ENCODE measurements around the gene CWC27.

Gene CWC27

GRCh38 chr5:64836786-64837185 lies 68.1 kb downstream of the CWC27 start:
- H3K4me3 ChIP-seq (ENCODE audit: low read depth, low read length): no peak overlapping the region
- H3K27ac ChIP-seq (ENCODE audit: low read depth, low read length): no peak overlapping the region
- peaks cover 29% of the 10 kb centered on the region for H3K4me1 ChIP-seq (ENCODE audit: control insufficient read depth, insufficient read depth, low read length)
- no peaks in the 10 kb centered on the region for H3K36me3 ChIP-seq (ENCODE audit: control insufficient read depth, insufficient read depth, low read length)
- no peaks in the 10 kb centered on the region for H3K27me3 ChIP-seq (ENCODE audit: control insufficient read depth, insufficient read depth, low read length)
- H3K9me3 ChIP-seq (ENCODE audit: control insufficient read depth, insufficient read depth, low read length): no peaks in the 10 kb centered on the region
- H3K9ac ChIP-seq (ENCODE audit: low read depth, low read length): no peak overlapping the region

DNA sequence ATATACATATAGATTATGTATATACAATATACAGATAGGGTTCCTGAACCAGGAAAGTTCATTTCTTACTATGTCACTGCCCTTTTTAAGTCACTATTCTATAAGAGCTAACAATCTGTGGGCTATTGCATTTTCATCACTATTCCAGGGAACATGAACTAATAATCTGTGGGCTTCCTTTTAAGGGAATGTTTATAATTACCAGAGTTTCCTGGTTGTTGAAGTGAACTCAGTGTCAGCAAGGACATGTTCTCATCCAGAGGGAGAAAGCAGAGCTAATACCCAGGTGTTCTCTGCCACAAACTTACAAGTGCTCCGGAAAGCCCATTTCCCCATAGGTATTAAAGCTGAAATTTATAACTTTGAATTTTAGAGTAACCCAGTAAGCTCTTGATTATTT lies 69.6 kb downstream of the CWC27 start:
- H3K4me1 ChIP-seq (ENCODE audit: control insufficient read depth, insufficient read depth, low read length): peaks cover 29% of the 10 kb centered on the region
- no peak overlapping the region for H3K4me3 ChIP-seq (ENCODE audit: low read depth, low read length)
- no peaks in the 10 kb centered on the region for H3K27me3 ChIP-seq (ENCODE audit: control insufficient read depth, insufficient read depth, low read length)
- no peaks in the 10 kb centered on the region for H3K36me3 ChIP-seq (ENCODE audit: control insufficient read depth, insufficient read depth, low read length)
- H3K9me3 ChIP-seq (ENCODE audit: control insufficient read depth, insufficient read depth, low read length): no peaks in the 10 kb centered on the region
- H3K9ac ChIP-seq (ENCODE audit: low read depth, low read length): no peak overlapping the region
- no peak overlapping the region for H3K27ac ChIP-seq (ENCODE audit: low read depth, low read length)

- Histone ChIP-seq H3K27me3 (ENCODE audit: control insufficient read depth, insufficient read depth, low read length) (no peaks in the 10 kb centered on the region), H3K4me1 (ENCODE audit: control insufficient read depth, insufficient read depth, low read length) (peaks cover 27% of the 10 kb centered on the region), H3K9ac (ENCODE audit: low read depth, low read length) (no peak overlapping the region), H3K4me3 (ENCODE audit: low read depth, low read length) (no peak overlapping the region), H3K27ac (ENCODE audit: low read depth, low read length) (no peak overlapping the region), H3K9me3 (ENCODE audit: control insufficient read depth, insufficient read depth, low read length) (no peaks in the 10 kb centered on the region), H3K36me3 (ENCODE audit: control insufficient read depth, insufficient read depth, low read length) (no peaks in the 10 kb centered on the region)
These were observed 70.1 kb downstream of the CWC27 start for GRCh38 chr5:64838803-64839202.

DNA sequence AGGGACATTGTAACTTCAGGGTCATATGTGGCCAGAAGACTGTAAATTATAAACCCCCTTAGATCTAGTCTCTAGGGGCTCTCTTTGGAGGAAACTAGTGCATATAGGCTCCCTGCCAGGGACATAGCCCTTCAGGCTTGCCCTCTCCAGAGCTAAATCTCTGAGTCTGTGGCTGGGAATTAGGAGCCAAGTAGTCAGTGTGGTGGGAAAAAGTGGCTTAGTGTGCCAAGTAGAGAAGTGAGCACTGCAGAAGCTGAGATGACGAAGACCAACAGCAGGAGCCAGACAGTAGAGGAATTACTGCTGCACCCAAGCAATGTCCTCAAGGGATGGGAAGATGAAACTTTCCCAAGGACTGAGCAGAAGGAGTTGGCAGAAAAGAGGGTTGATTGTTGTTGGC lies 71.2 kb downstream of the CWC27 start:
- H3K27me3 ChIP-seq (ENCODE audit: control insufficient read depth, insufficient read depth, low read length): no peaks in the 10 kb centered on the region

DNA sequence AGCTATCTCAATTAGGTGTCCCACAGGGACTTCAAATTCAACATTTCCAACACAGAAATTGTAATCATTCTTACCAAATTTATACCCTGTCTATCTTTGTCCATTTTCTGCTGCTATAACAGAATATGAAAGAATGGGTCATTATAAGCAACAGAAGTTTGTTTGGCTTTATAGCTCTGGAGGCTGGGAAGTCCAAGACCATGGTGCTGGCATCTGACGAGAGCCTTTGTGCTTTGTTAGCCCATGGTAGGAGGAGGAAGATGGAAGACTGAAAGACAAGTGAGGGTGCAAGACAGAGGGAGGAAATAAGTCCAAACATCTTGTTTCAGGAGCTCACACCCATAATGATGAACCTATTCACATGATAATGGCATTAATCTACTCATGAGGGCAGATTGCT lies 72.2 kb downstream of the CWC27 start:
- Histone ChIP-seq H3K9ac (ENCODE audit: low read depth, low read length) (no peak overlapping the region), H3K36me3 (ENCODE audit: control insufficient read depth, insufficient read depth, low read length) (no peaks in the 10 kb centered on the region), H3K9me3 (ENCODE audit: control insufficient read depth, insufficient read depth, low read length) (no peaks in the 10 kb centered on the region), H3K4me1 (ENCODE audit: control insufficient read depth, insufficient read depth, low read length) (peaks cover 13% of the 10 kb centered on the region; the same call in 1 of the 2 replicates), H3K4me3 (ENCODE audit: low read depth, low read length) (no peak overlapping the region), H3K27me3 (ENCODE audit: control insufficient read depth, insufficient read depth, low read length) (no peaks in the 10 kb centered on the region), H3K27ac (ENCODE audit: low read depth, low read length) (no peak overlapping the region)

More for the DNA sequence above, 71.2 kb downstream of the CWC27 start:
- H3K36me3 ChIP-seq (ENCODE audit: control insufficient read depth, insufficient read depth, low read length): no peaks in the 10 kb centered on the region
- H3K9me3 ChIP-seq (ENCODE audit: control insufficient read depth, insufficient read depth, low read length): no peaks in the 10 kb centered on the region
- H3K27ac ChIP-seq (ENCODE audit: low read depth, low read length): no peak overlapping the region
- peaks cover 16% of the 10 kb centered on the region; the same call in 1 of the 2 replicates for H3K4me1 ChIP-seq (ENCODE audit: control insufficient read depth, insufficient read depth, low read length)
- no peak overlapping the region for H3K9ac ChIP-seq (ENCODE audit: low read depth, low read length)
- H3K4me3 ChIP-seq (ENCODE audit: low read depth, low read length): no peak overlapping the region

GRCh38 chr5:64853777-64854176 lies 85.0 kb downstream of the CWC27 start:
- H3K4me3 ChIP-seq (ENCODE audit: low read depth, low read length): no peak overlapping the region
- no peak overlapping the region for H3K27ac ChIP-seq (ENCODE audit: low read depth, low read length)
- no peaks in the 10 kb centered on the region for H3K36me3 ChIP-seq (ENCODE audit: control insufficient read depth, insufficient read depth, low read length)
- H3K4me1 ChIP-seq (ENCODE audit: control insufficient read depth, insufficient read depth, low read length): no peaks in the 10 kb centered on the region
- no peak overlapping the region for H3K9ac ChIP-seq (ENCODE audit: low read depth, low read length)
- no peaks in the 10 kb centered on the region for H3K9me3 ChIP-seq (ENCODE audit: control insufficient read depth, insufficient read depth, low read length)
- H3K27me3 ChIP-seq (ENCODE audit: control insufficient read depth, insufficient read depth, low read length): no peaks in the 10 kb centered on the region

DNA sequence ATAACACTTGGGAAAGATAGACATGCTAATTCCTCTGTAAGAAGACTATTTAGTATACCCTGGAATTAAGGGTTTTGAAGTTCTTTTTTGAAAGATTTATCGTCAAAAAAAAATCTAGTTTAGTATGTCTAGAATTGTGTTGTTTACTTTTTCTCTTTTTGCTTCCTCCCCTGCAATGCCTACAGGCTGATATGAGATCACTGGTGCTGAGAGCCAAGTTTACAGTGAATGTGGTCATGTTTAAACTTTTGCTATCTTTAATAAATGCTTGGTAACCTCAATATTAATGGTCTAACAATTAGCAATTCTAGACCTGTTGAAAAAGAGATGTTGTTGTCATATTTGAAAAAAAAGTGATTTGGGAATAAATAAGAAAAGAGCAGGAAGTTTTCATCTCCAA lies 86.1 kb downstream of the CWC27 start:
- Histone ChIP-seq H3K9ac (ENCODE audit: low read depth, low read length) (no peak overlapping the region), H3K27ac (ENCODE audit: low read depth, low read length) (no peak overlapping the region), H3K36me3 (ENCODE audit: control insufficient read depth, insufficient read depth, low read length) (no peaks in the 10 kb centered on the region), H3K4me1 (ENCODE audit: control insufficient read depth, insufficient read depth, low read length) (no peaks in the 10 kb centered on the region), H3K4me3 (ENCODE audit: low read depth, low read length) (no peak overlapping the region), H3K27me3 (ENCODE audit: control insufficient read depth, insufficient read depth, low read length) (no peaks in the 10 kb centered on the region), H3K9me3 (ENCODE audit: control insufficient read depth, insufficient read depth, low read length) (no peaks in the 10 kb centered on the region)

DNA sequence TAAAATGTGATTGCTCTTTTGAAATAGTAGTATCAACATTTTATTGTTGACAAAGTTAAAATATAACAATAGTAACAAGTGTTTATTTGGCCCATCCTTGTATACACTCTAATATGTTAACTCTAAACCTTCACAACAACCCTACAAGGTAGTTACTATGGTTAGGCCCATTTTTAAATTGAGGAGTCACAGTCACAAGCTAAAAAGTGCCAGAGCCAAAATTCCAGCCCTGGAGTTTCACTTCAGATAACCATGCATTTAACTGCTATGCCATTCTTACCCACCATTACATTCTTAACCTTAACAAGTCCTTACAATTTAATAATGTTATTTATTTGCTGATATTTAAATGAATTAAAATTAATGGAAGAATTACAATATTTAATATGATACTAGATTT lies 91.2 kb downstream of the CWC27 start:
- no peaks in the 10 kb centered on the region for H3K9me3 ChIP-seq (ENCODE audit: control insufficient read depth, insufficient read depth, low read length)
- no peaks in the 10 kb centered on the region for H3K4me1 ChIP-seq (ENCODE audit: control insufficient read depth, insufficient read depth, low read length)
- no peaks in the 10 kb centered on the region for H3K36me3 ChIP-seq (ENCODE audit: control insufficient read depth, insufficient read depth, low read length)
- no peak overlapping the region for H3K9ac ChIP-seq (ENCODE audit: low read depth, low read length)
- no peaks in the 10 kb centered on the region for H3K27me3 ChIP-seq (ENCODE audit: control insufficient read depth, insufficient read depth, low read length)
- H3K27ac ChIP-seq (ENCODE audit: low read depth, low read length): no peak overlapping the region
- no peak overlapping the region for H3K4me3 ChIP-seq (ENCODE audit: low read depth, low read length)

DNA sequence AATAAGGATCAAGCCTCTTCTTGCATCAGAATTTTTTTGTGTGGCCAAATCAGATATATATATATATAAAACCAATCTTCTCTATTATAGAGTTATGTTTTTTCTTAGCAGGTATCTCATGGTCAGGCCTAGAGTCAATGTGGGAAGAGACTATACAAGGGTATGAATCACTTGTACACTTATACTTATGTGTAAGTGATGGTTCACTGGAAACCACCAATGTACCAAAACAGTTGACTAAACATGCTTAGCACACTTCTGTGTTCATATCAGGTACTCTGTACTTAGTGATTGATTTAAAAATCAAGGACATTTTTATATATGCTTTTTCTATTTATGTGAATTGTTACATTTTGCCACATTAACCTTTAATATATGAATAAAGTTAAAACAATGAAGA lies 92.6 kb downstream of the CWC27 start:
- Histone ChIP-seq H3K27me3 (ENCODE audit: control insufficient read depth, insufficient read depth, low read length) (no peaks in the 10 kb centered on the region), H3K27ac (ENCODE audit: low read depth, low read length) (no peak overlapping the region), H3K36me3 (ENCODE audit: control insufficient read depth, insufficient read depth, low read length) (no peaks in the 10 kb centered on the region), H3K9me3 (ENCODE audit: control insufficient read depth, insufficient read depth, low read length) (no peaks in the 10 kb centered on the region), H3K4me1 (ENCODE audit: control insufficient read depth, insufficient read depth, low read length) (no peaks in the 10 kb centered on the region), H3K9ac (ENCODE audit: low read depth, low read length) (no peak overlapping the region), H3K4me3 (ENCODE audit: low read depth, low read length) (no peak overlapping the region)

DNA sequence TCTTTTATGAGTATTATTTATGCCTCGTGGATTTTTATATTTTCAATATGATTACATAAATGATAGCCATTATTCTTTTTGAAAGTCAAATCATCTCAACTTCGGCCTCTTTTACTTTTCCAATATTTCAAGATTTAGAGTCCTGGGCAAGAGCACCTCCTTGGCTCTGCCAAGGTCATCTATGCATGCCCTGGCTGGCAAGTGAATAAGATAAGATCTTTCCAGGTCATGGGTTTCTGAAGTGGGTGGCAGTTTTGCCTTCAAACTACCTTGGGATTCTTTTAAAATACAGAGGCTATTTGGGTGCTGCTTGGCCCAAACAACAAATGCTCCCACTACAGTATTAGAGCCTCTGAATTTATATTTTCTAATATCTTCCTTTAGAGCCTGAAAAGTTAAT lies 95.4 kb downstream of the CWC27 start:
- H3K36me3 ChIP-seq (ENCODE audit: control insufficient read depth, insufficient read depth, low read length): no peaks in the 10 kb centered on the region
- no peak overlapping the region for H3K4me3 ChIP-seq (ENCODE audit: low read depth, low read length)
- H3K4me1 ChIP-seq (ENCODE audit: control insufficient read depth, insufficient read depth, low read length): peaks cover 6% of the 10 kb centered on the region; the same call in 1 of the 2 replicates
- no peaks in the 10 kb centered on the region for H3K27me3 ChIP-seq (ENCODE audit: control insufficient read depth, insufficient read depth, low read length)
- H3K9ac ChIP-seq (ENCODE audit: low read depth, low read length): no peak overlapping the region
- no peak overlapping the region for H3K27ac ChIP-seq (ENCODE audit: low read depth, low read length)
- no peaks in the 10 kb centered on the region for H3K9me3 ChIP-seq (ENCODE audit: control insufficient read depth, insufficient read depth, low read length)

GRCh38 chr5:64865662-64866061 lies 96.9 kb downstream of the CWC27 start:
- Histone ChIP-seq H3K27ac (ENCODE audit: low read depth, low read length) (no peak overlapping the region), H3K36me3 (ENCODE audit: control insufficient read depth, insufficient read depth, low read length) (no peaks in the 10 kb centered on the region), H3K9ac (ENCODE audit: low read depth, low read length) (no peak overlapping the region), H3K4me3 (ENCODE audit: low read depth, low read length) (no peak overlapping the region), H3K4me1 (ENCODE audit: control insufficient read depth, insufficient read depth, low read length) (peaks cover 12% of the 10 kb centered on the region; the same call in 1 of the 2 replicates), H3K27me3 (ENCODE audit: control insufficient read depth, insufficient read depth, low read length) (no peaks in the 10 kb centered on the region), H3K9me3 (ENCODE audit: control insufficient read depth, insufficient read depth, low read length) (no peaks in the 10 kb centered on the region)

GRCh38 chr5:64869419-64869818 lies 100.7 kb downstream of the CWC27 start:
- Histone ChIP-seq H3K36me3 (ENCODE audit: control insufficient read depth, insufficient read depth, low read length) (no peaks in the 10 kb centered on the region), H3K9me3 (ENCODE audit: control insufficient read depth, insufficient read depth, low read length) (no peaks in the 10 kb centered on the region), H3K4me1 (ENCODE audit: control insufficient read depth, insufficient read depth, low read length) (peaks cover 12% of the 10 kb centered on the region; the same call in 1 of the 2 replicates), H3K27me3 (ENCODE audit: control insufficient read depth, insufficient read depth, low read length) (no peaks in the 10 kb centered on the region), H3K4me3 (ENCODE audit: low read depth, low read length) (no peak overlapping the region), H3K27ac (ENCODE audit: low read depth, low read length) (peak overlapping the region; percentile 42), H3K9ac (ENCODE audit: low read depth, low read length) (peak overlapping the region; percentile 47; the same call in 1 of the 2 replicates)

All from HUES48 (cell line).